ENCODE data around the gene PALLD. TPM values are rescaled to one million over a fixed set of nuclear protein-coding genes. Genes with fewer than 3 reads are reported as not detected.
A peak's percentile ranks its signal among the peaks of the same experiment; 100 is the strongest.
"Not testable (repeated sequence)": the region's sequence is repeated elsewhere in the genome, so short reads cannot be mapped to it uniquely, and the experiment has no call there.

PALLD gene
- total RNA-seq, 6 experiments from 2014 or later: 7.7 to 81.6 (median 24.8) TPM

- Histone ChIP-seq H3K27me3 (no peaks in the 10 kb centered on the region), H3K36me3 (peaks cover 0 to 15% (median 8%) of the 10 kb centered on the region in 4 donors), H3K27ac (no peak overlapping the region), H3K4me3 (no peak overlapping the region), H3K4me1 (peaks cover 0 to 7% (median 3%) of the 10 kb centered on the region in 4 donors), H3K9me3 (peaks cover 0 to 5% (median 2%) of the 10 kb centered on the region in 4 donors)
- TF ChIP-seq POLR2A (IDR thresholded peaks at IDR 0.05): no peak
- TF ChIP-seq CTCF (IDR thresholded peaks at IDR 0.05): no peak
- no peak for DNase-seq
- ATAC-seq: peak in 1 of 4 donors; percentile 11
- intact Hi-C loops (cut with DNase I): no loop called here
- 84% methylated on average over 3 of the region's 6 CpGs for WGBS (ENCODE audit: insufficient coverage, low coverage, low lambda C conversion rate, missing lambda C conversion rate)
Measured at GRCh38 chr4:168930413-168931196, 433.8 kb downstream of the PALLD start.

GRCh38 chr4:168931215-168931650, 434.4 kb downstream of the PALLD start:
- ATAC-seq: peak in 2 of 4 donors; percentile 16 to 19
- no peaks in the 10 kb centered on the region for H3K27me3 ChIP-seq
- peaks cover 0 to under 1% (median under 1%) of the 10 kb centered on the region in 4 donors for H3K4me1 ChIP-seq
- intact Hi-C loops (cut with DNase I): no loop called here
- H3K27ac ChIP-seq: no peak overlapping the region
- H3K36me3 ChIP-seq: peaks cover 0 to 11% (median 5%) of the 10 kb centered on the region in 4 donors
- no peak overlapping the region for H3K4me3 ChIP-seq
- TF ChIP-seq POLR2A (IDR thresholded peaks at IDR 0.05) (no peak), CTCF (IDR thresholded peaks at IDR 0.05) (no peak)
- H3K9me3 ChIP-seq: peaks cover 0 to 5% (median 2%) of the 10 kb centered on the region in 4 donors
- DNase-seq: no peak

- intact Hi-C loops (cut with DNase I): no loop called here
- Histone ChIP-seq H3K4me3 (no peak overlapping the region), H3K27ac (no peak overlapping the region), H3K4me1 (no peaks in the 10 kb centered on the region), H3K36me3 (peaks cover 0 to 6% (median 2%) of the 10 kb centered on the region in 4 donors), H3K27me3 (no peaks in the 10 kb centered on the region), H3K9me3 (peaks cover 0 to 5% (median 2%) of the 10 kb centered on the region in 4 donors)
- ATAC-seq (no peak), DNase-seq (no peak)
- TF ChIP-seq POLR2A (IDR thresholded peaks at IDR 0.05) (no peak), CTCF (IDR thresholded peaks at IDR 0.05) (no peak)
Measured at GRCh38 chr4:168932138-168932537, 435.3 kb downstream of the PALLD start.

GRCh38 chr4:168933423-168933822, 436.6 kb downstream of the PALLD start:
- H3K4me1 ChIP-seq: no peaks in the 10 kb centered on the region
- DNase-seq (no peak), ATAC-seq (no peak)
- H3K27ac ChIP-seq: no peak overlapping the region
- H3K9me3 ChIP-seq: peaks cover 0 to 5% (median 2%) of the 10 kb centered on the region in 4 donors
- no peaks in the 10 kb centered on the region for H3K27me3 ChIP-seq
- intact Hi-C loops (cut with DNase I): no loop called here
- TF ChIP-seq CTCF (IDR thresholded peaks at IDR 0.05) (no peak), POLR2A (IDR thresholded peaks at IDR 0.05) (no peak)
- H3K36me3 ChIP-seq: no peaks in the 10 kb centered on the region
- H3K4me3 ChIP-seq: no peak overlapping the region

- 31% methylated on average over 3 of the region's 3 CpGs for WGBS (ENCODE audit: insufficient coverage, low coverage, low lambda C conversion rate, missing lambda C conversion rate)
- intact Hi-C loops (cut with DNase I); H3K36me3 ChIP-seq; H3K27ac ChIP-seq; H3K4me1 ChIP-seq; H3K27me3 ChIP-seq; ATAC-seq; DNase-seq; H3K4me3 ChIP-seq; H3K9me3 ChIP-seq: not testable (repeated sequence)
Measured at GRCh38 chr4:168937473-168937872, 440.6 kb downstream of the PALLD start.

All from right lobe of liver (tissue), 6 donors.